Measurements from ENCODE around the gene FERMT3. TPM values are rescaled to one million over a fixed set of nuclear protein-coding genes. Genes with fewer than 3 reads are reported as not detected.

FERMT3 gene
- total and polyA plus RNA-seq, 2 of the 8 experiments (the other 6 are each of a cell fraction or from before 2014, with no cell fraction given): 1.4 to 3.7 TPM

GRCh38 chr11:64181506-64182411 is 24.8 kb upstream of the FERMT3 start (continued):
- TF ChIP-seq RNF2 (IDR thresholded peaks at IDR 0.05; ENCODE audit: borderline replicate concordance, low read depth, low read length, missing control alignments, poor library complexity, severe bottlenecking): no peak
- no peak for TF ChIP-seq RXRA (IDR thresholded peaks at IDR 0.05; ENCODE audit: insufficient read depth, low read depth, low read length)
- no peak for TF ChIP-seq SAP30 (IDR thresholded peaks at IDR 0.05; ENCODE audit: insufficient read depth, insufficient replicate concordance, low read length)
- peak; percentile 73; the same call in 1 of the 2 replicates for TF ChIP-seq POLR2AphosphoS5 (IDR thresholded peaks at IDR 0.05; ENCODE audit: low read depth, low read length)
- TF ChIP-seq PHF8 (conservative IDR thresholded peaks at IDR 0.05; ENCODE audit: low read depth, low read length): no peak
- TF ChIP-seq GABPA (IDR thresholded peaks at IDR 0.05; ENCODE audit: borderline replicate concordance, insufficient read depth, low read length): no peak; the same call in 1 of the 2 replicates
- no peak for TF ChIP-seq SRF (IDR thresholded peaks at IDR 0.05; ENCODE audit: low read depth, low read length)
- TF ChIP-seq BACH1 (IDR thresholded peaks at IDR 0.05; ENCODE audit: low read length): no peak
- TF ChIP-seq YY1 (IDR thresholded peaks at IDR 0.05; ENCODE audit: low read depth, low read length): no peak
- no peak for TF ChIP-seq KDM4A (IDR thresholded peaks at IDR 0.05; ENCODE audit: low read depth, low read length, severe bottlenecking)
- TF ChIP-seq TAF1 (IDR thresholded peaks at IDR 0.05; ENCODE audit: low read depth, low read length): peak; percentile 51
- no peak for TF ChIP-seq CBX8 (IDR thresholded peaks at IDR 0.05; ENCODE audit: borderline replicate concordance, low read depth, low read length)
- TF ChIP-seq RFX5 (IDR thresholded peaks at IDR 0.05; ENCODE audit: borderline replicate concordance, low read depth, low read length): no peak
- no peak for TF ChIP-seq FOSL1 (IDR thresholded peaks at IDR 0.05; ENCODE audit: insufficient read depth, low read depth, low read length)
- TF ChIP-seq CHD2 (IDR thresholded peaks at IDR 0.05; ENCODE audit: low read length): no peak
- no peak for TF ChIP-seq SIRT6 (IDR thresholded peaks at IDR 0.05; ENCODE audit: low read length)
- no peak for TF ChIP-seq TAF7 (optimal IDR thresholded peaks at IDR 0.05; ENCODE audit: borderline replicate concordance, low read depth, low read length)
- TF ChIP-seq RAD21 (IDR thresholded peaks at IDR 0.05 in 1 of 2, conservative IDR thresholded peaks at IDR 0.05 in 1 of 2; ENCODE audit: low read depth in 2 of 2, low read length in 2 of 2): no peak
- peak; percentile 91 for TF ChIP-seq USF2 (IDR thresholded peaks at IDR 0.05; ENCODE audit: low read length)
- no peak for TF ChIP-seq SP2 (IDR thresholded peaks at IDR 0.05; ENCODE audit: low read length)
- no peak for TF ChIP-seq CTBP2 (IDR thresholded peaks at IDR 0.05; ENCODE audit: borderline replicate concordance, insufficient read depth, insufficient read length, low read length)
- TF ChIP-seq RBBP5 (IDR thresholded peaks at IDR 0.05; ENCODE audit: borderline replicate concordance, low read depth, low read length): no peak

All from H1 (cell line).